HT1080 (cell line): Measurements from ENCODE around the gene BICDL1. TPM values are rescaled to one million over a fixed set of nuclear protein-coding genes. Genes with fewer than 3 reads are reported as not detected.
A peak's percentile ranks its signal among the peaks of the same experiment; 100 is the strongest.

ENCODE experiments used
- DNase-seq: peaks from one replicate; pipeline ENCODE4 v3.0.0-alpha.2; 2015; ENCODE audit warnings: low read depth
- total RNA-seq: library from RNA; depleted of rRNA; stranded (reverse); fragments of >200 nt; shearing (Covaris generic); gene quantifications from 2 replicates; pipeline ENCODE4 v1.2.3, GENCODE V29; 2014

The BICDL1 gene
- total RNA-seq, 1 experiment from 2014 or later = not detected

- DNase-seq = no peak
Measured at GRCh38 chr12:120099738-120100137, 110.7 kb downstream of the BICDL1 start.

- no peak for DNase-seq
Measured at GRCh38 chr12:120100630-120101029, 111.6 kb downstream of the BICDL1 start.

GRCh38 chr12:120101182-120101581 lies 112.1 kb downstream of the BICDL1 start:
- no peak for DNase-seq

- DNase-seq = no peak
Measured at GRCh38 chr12:120101617-120102016, 112.6 kb downstream of the BICDL1 start.

- no peak for DNase-seq
Measured at GRCh38 chr12:120102189-120103043, 113.4 kb downstream of the BICDL1 start.

GRCh38 chr12:120103044-120103338 lies 114.0 kb downstream of the BICDL1 start:
- no peak for DNase-seq

- DNase-seq = no peak
Measured at GRCh38 chr12:120103371-120103770, 114.3 kb downstream of the BICDL1 start.

- no peak for DNase-seq
Measured at GRCh38 chr12:120106151-120106550, 117.1 kb downstream of the BICDL1 start.

- DNase-seq = no peak
Measured at GRCh38 chr12:120109570-120110267, 120.7 kb downstream of the BICDL1 start.

- DNase-seq = no peak
Measured at GRCh38 chr12:120110550-120111501, 121.8 kb downstream of the BICDL1 start.

GRCh38 chr12:120115066-120115465 lies 126.0 kb downstream of the BICDL1 start:
- DNase-seq = no peak

GRCh38 chr12:120115692-120116440 lies 126.8 kb downstream of the BICDL1 start:
- peak; percentile 39 for DNase-seq

- DNase-seq = no peak
Measured at GRCh38 chr12:120116441-120116791, 127.4 kb downstream of the BICDL1 start, which contains the start of gene RAB35. Gene RAB35 (minus strand): TSS chr12:120116753. CDS start chr12:120116650, 103 bp downstream.

GRCh38 chr12:120116792-120117651 lies 128.0 kb downstream of the BICDL1 start:
- peak; percentile 90 for DNase-seq

- DNase-seq = no peak
Measured at GRCh38 chr12:120117961-120118320, 128.9 kb downstream of the BICDL1 start.

- peak; percentile 68 for DNase-seq
Measured at GRCh38 chr12:120118321-120119061, 129.5 kb downstream of the BICDL1 start.

GRCh38 chr12:120119271-120119973 lies 130.4 kb downstream of the BICDL1 start:
- no peak for DNase-seq

GRCh38 chr12:120121343-120121742 lies 132.3 kb downstream of the BICDL1 start:
- no peak for DNase-seq
